Occipital lobe (tissue), 2 donors: ENCODE results near the gene NUPR1. TPM values are rescaled to one million over a fixed set of nuclear protein-coding genes. Genes with fewer than 3 reads are reported as not detected.
A peak's percentile ranks its signal among the peaks of the same experiment; 100 is the strongest.
"Not testable (repeated sequence)": the region's sequence is repeated elsewhere in the genome, so short reads cannot be mapped to it uniquely, and the experiment has no call there.

Experiments
- DNase-seq: peaks from one replicate; lab custom pipeline; 2025; lab: John Stamatoyannopoulos, UW
- total RNA-seq: library from RNA; depleted of rRNA; stranded (reverse); fragments of >200 nt; gene quantifications from one replicate; pipeline ENCODE4 v1.2.3, GENCODE V29; 2014

NUPR1 gene
- total RNA-seq, 1 donor from 2014 or later = 0.16 TPM

DNA sequence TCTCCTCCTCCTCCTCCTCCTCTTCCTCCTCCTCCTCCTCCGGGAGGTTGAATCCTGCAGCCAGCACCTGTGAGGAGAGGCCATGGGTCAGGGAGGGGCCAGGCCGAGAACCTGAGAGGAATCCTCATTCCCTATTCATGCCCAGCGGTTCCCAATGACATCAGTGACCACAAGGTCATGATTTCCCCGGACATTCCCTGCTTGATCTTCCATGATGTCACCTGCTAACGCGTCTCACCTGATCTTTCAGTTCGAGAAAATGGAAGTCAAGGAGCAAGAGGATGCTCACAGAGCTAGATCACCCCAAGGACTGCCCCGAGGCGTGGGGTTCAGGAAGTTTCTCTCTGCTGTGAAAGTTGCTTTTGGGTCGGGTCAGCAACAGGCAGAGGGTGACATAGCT is 38.9 kb downstream of the NUPR1 start:
- no peak for DNase-seq

DNA sequence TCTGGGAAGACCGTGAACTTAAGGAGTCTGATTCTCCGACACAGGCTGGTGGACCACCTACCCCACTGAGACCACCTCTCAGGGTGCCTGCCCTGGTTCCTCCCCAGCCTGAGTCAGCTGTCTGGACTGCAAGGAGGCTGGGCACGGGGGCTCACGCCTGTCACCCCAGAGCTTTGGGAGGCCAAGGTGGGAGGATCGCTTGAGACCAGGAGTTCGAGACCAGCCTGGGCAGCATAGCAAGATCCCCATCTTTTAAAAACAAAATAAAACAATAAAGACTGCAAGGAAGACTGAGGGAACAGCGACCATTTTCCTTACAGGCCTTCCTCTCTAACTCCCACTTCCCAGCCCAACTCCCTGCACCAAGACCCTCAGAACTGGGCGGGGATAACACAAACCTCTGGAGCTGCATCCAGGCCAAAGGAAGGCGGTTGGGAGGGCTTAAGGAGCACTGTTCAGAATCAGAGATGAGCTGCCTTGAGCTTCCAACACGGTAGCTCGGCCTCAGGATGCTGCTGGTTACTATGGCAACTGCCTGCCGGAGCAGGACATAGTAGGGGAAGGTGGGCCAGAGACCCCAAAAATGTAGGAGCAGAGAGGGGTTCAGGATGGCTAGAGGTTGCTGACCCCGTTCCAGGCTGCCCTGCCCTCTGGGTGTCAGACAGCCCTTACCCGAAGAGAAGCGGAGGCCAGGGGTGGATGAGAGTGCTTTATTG is 40.0 kb downstream of the NUPR1 start:
- DNase-seq = no peak

DNA sequence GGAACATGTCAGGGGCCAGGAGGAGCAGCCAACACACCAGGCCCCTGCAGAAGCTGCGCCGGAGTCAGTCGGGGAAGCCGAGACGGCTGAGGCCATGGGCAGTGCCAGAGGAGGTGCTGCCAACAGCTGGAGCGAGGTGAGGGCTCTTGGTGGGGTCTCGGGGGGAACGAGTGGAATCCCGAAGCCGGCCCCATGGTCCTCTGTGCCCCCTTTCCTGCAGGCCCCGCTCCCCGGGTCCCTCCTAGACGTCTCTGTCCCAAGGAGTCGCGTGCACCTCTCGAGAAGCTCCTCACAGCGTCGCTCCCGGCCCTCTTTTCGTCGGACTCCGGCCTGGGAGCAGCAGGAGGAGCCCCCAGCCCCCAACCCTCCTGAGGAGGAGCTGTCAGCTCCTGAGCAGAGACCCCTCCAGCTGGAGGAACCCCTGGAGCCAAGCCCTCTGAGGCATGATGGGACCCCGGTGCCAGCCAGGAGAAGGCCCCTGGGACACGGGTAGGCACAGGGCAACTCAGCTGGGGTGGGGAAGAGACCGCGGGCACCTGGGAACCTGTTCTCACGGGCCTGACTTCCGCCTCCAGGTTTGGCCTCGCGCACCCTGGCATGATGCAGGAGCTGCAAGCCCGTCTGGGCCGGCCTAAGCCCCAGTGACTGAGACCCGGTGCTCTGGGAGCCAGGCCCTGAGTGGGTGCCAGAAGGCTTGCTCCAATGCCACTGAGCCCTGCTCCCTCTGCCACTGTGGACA is 40.7 kb downstream of the NUPR1 start:
- no peak for DNase-seq

GRCh38 chr16:28497386-28497785 is 41.4 kb downstream of the NUPR1 start:
- no peak for DNase-seq

DNA sequence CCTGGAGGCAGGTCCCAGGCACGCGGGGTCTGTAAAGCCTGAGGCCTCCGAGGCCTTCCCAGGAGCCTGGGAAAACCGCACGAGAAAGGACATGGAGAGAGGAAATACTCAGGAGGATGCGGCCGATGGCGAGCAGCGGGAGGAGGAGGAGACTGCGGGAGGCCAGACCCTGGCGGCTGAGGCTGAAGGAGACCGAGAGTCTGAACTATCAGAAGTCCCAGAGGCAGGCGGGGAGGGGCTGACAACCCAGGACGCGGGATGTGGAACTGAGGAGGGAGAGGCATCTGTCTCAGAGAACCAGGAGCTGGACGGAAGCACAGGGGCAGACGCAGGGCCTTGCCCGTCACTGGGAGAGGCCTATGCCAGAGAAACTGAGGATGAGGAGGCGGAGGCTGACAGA is 41.9 kb downstream of the NUPR1 start:
- DNase-seq = no peak

DNA sequence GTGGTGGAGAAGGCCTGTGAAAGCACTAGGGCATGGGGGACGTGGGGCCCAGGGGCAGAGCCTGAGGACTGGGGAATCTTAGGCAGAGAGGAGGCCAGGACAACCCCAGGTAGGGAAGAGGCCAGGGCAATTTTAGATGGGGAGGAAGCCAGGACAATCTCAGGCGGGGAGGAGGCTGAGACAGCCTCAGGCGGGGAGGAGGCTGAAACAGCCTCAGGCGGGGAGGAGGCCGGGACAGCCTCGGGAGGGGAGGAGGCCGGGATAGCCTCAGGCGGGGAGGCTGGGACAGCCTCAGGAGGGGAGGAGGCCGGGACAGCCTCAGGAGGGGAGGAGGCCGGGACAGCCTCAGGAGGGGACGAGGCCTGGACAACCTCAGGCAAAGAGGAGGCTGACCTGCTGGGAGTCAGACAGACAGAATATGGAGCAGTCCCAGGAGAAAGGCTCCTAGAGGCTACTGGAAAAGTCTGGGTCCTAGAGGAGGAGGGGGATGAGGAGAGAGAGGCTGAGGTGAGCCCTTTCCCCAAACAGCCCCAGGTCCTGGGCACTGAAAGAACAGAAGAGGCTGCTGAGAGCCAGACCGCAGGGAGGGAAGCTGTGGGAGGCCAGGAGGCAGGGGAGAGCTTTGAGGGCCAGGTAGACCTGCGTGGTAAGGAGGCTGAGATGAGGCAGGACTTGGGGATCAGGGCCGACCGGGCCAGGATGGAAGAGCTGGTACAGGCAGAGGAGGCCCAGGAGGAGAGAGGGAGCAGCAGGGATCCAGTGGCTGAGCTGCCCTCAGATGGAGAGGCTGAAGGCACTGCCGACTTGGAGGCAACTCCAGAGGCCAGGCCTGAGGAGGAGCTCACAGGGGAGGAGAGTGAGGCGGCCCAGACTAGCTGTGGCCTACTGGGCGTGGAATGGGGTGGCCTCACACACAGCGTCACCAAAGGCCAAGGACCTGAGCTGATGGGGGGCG is 42.7 kb downstream of the NUPR1 start:
- DNase-seq = no peak

DNA sequence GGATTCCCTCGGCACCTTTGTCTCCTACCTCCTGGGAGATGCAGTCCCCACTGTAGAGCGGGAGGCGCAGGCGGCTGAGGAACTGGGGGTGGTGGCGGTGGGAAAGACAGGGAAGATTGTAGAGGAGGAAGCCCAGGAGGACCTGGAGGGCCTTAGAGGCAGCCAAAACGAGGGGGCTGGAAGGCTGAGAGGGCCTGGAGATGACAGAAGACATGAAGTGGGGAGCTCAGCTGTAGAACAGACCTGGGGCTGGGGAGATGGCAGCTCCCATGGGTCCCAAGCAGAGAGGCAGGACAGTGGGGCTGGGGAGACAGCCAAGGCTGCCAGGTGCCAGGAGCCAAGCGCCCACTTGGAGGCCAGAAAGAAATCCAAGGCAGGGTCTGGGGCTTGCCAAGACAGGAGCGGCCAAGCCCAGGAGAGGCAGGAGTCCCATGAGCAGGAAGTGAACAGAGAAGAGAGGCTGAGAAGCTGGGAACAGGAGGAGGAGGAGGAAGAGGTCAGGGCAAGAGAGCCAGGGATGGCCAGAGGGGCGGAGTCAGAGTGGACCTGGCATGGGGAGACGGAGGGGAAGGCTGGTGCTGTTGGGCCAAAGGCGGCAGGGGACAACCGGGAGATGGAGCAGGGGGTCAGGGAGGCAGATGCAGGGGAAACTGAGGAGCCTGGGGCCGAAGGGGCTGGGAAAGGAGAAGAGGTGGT is 43.5 kb downstream of the NUPR1 start:
- no peak for DNase-seq

DNA sequence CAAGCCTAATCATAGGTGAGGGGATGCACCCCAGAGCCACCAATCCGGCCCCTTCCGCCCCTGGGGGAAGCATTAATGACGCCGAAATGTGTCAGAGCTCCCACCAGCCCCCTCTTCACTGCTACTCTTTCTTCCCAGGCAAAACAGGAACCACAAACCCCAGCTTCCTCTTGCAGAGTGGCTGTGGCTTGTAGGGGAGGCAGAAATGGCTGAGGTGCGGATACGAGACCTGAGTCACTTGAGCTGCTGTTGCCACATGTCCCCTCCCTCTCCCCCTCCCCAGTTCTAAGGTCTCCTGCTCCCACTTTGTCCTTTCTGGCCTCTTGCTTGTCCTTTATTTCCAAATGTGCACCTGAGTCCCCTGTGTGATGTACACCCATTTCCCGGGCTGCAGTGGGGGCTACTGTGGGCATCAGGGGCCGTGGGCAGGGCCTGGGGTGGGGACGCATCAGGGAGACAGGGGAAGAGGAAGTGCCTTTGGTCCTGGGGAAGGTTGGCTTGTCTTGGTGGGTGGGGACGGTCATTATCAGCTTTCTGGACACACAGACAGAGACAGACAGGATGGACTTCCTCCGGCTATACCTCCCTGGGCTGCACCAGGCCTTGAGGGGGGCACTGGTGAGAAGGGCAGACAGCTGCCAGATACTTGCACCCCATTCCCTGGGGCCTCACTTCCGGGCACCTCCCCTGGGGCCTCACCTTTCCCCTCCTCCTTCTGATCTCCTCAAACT is 44.5 kb downstream of the NUPR1 start, which contains the start of gene APOBR:
Gene APOBR, plus strand, starts transcription at position 523 of the 731 bp plus-strand sequence. Its CDS starts 39 bp downstream, at position 562.
- no peak for DNase-seq

GRCh38 chr16:28492511-28492910 is 46.3 kb downstream of the NUPR1 start:
- no peak for DNase-seq

- peak; percentile 87 for DNase-seq
Measured at GRCh38 chr16:28491970-28492474, 46.8 kb downstream of the NUPR1 start, which contains the start of gene CLN3. Gene CLN3, minus strand, starts transcription at chr16:28492074. Its CDS starts 315 bp downstream, at chr16:28491759.

DNA sequence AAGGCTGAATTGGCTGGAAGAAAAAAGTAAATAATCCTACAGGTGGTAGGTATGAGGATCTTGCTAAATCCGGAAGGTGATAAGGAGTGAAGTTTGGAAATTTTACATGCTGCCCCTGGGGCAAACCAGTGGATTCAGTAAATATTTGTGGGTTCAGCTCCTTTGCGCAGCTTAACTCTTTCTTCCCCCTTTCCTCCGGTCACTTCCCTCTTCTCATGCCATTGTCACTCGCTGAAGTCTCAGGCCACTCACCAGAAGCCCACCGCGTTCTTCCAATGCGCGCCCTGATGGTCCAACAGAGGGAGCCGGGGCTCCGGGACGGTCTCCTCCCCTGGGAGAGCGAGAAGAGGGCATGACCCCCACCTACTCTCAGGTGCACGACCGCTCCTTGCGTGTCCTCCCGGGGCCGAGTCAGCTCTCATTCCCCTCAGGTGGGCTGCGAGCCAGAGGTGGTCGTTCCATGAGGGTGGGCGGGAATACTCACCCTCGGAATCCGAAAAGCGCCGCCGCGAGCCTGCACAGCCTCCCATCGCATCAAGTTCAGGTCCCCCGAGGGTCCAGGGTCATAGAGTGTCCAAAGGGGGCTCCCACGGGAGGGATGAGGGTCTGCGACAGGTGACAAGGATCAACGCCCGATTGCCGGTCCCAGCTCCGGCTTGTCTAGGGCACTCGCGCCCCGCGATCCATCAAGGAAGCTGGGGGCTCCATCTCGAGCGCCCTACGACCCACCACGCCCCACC is 47.4 kb downstream of the NUPR1 start:
- DNase-seq = no peak

DNA sequence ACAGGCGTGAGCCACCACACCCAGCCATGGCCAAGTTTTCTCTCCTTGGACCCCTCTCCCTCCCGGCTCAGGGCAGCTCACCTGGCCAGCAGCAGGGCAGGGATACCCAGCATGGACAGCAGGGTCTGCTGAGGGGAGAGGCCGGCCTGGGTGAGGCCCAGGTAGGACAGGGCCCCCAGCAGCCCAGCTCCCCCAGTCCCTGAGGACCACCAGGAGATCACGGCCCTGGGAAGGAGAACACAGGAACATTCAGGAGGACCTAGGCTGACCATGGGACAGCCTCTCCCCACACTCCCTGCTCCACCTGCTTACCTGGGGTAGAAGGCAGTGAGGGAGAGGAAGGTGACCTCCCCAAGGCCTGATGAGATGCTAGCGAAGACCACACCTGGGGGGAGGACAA is 52.5 kb downstream of the NUPR1 start:
- no peak for DNase-seq

DNA sequence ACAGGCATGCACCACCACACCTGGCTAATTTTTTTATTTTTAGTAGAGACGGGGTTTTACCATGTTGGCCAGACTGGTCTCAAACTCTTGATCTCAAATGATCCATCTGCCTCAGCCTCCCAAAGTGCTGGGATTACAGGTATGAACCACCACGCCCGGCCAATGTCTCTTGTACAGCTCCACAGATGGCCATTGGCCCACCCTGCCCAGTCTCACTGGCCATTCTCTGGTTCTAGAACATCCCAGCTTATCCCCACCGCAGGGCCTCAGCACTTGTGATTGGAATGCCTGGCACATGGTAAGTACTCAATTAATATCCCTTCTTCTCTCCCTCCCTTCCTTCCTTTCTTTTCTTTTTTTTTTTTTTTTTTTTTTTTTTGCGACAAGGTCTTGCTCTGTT is 55.4 kb downstream of the NUPR1 start:
- DNase-seq = not testable (repeated sequence)

Other genes with a start within 250 kb of the NUPR1 start
- 19.5 TPM for gene SBK1, start 246.4 kb downstream of the NUPR1 start, total RNA-seq
- not detected for gene NPIPB6, start 175.5 kb downstream of the NUPR1 start, total RNA-seq
- gene EIF3CL, start 135.1 kb downstream of the NUPR1 start, total RNA-seq = 60.4 TPM
- not detected for gene NPIPB7, start 66.6 kb downstream of the NUPR1 start, total RNA-seq
- 19.3 TPM for gene CLN3, start 46.9 kb downstream of the NUPR1 start, total RNA-seq
- gene APOBR, start 44.3 kb downstream of the NUPR1 start, total RNA-seq = not detected
- gene IL27, start 32.1 kb downstream of the NUPR1 start, total RNA-seq = not detected
- 10.8 TPM for gene SGF29, start 14.9 kb upstream of the NUPR1 start, total RNA-seq
- not detected for gene SULT1A2, start 58.1 kb upstream of the NUPR1 start, total RNA-seq
- gene SULT1A1, start 71.1 kb upstream of the NUPR1 start, total RNA-seq = 7.3 TPM
- not detected for gene NPIPB8, start 99.1 kb upstream of the NUPR1 start, total RNA-seq
- gene EIF3C, start 172.5 kb upstream of the NUPR1 start, total RNA-seq = 93.7 TPM
- 3.1 TPM for gene NPIPB9, start 212.8 kb upstream of the NUPR1 start, total RNA-seq